K562 (cell line): ENCODE data around the gene ETV4. TPM values are rescaled to one million over a fixed set of nuclear protein-coding genes. Genes with fewer than 3 reads are reported as not detected.

ENCODE experiments used
- ARHGAP35 ChIP-seq: fragments of 450-650 bp; IDR thresholded peaks from 2 replicates; pipeline ENCODE4 v1.6.1; 2018; ENCODE audit not compliant: partially characterized antibody
- ATF3 ChIP-seq, 2 experiments: fragments of 450-650 bp in 1 of 2; sonication (generic) in 1 of 2; formaldehyde crosslinking in 1 of 2; IDR thresholded peaks in 1 of 2; conservative IDR thresholded peaks in 1 of 2; 2 replicates each; pipeline versions ENCODE4 v1.6.1 to v1.8.1; 2016 to 2023; ENCODE audit warnings: mild to moderate bottlenecking in 2 of 2, moderate library complexity in 2 of 2, inconsistent platforms in 1 of 2, missing genetic modification reagents in 1 of 2
- BACH1 ChIP-seq: fragments of 200-800 bp; sonication (Bioruptor generic); IDR thresholded peaks from 2 replicates; pipeline ENCODE4 v1.6.1; 2016; ENCODE audit warnings: missing genetic modification characterization, missing compliant biosample characterization
- CXXC5 ChIP-seq: fragments of 250-450 bp; sonication (Bioruptor Pico); IDR thresholded peaks from 2 replicates; pipeline ENCODE4 v1.8.0; 2022; ENCODE audit warnings: inconsistent platforms, mild to moderate bottlenecking, moderate library complexity
- FOSL1 ChIP-seq: fragments of 200-800 bp; sonication (Bioruptor generic); conservative IDR thresholded peaks from 2 replicates; pipeline ENCODE4 v1.6.1; 2016; ENCODE audit warnings: missing genetic modification characterization, missing compliant biosample characterization
- HDAC8 ChIP-seq: fragments of 450-650 bp; IDR thresholded peaks from 2 replicates; pipeline ENCODE4 v1.6.1; 2016; ENCODE audit warnings: mild to moderate bottlenecking, missing genetic modification characterization, moderate library complexity, missing compliant biosample characterization
- HNRNPLL ChIP-seq: fragments of 200-400 bp; formaldehyde crosslinking; IDR thresholded peaks from 2 replicates; pipeline ENCODE4 v1.6.1; 2017; ENCODE audit warnings: low read length, low read depth, mild to moderate bottlenecking; ENCODE audit not compliant: poor library complexity, severe bottlenecking
- MAFK ChIP-seq: IDR thresholded peaks from 2 replicates; pipeline ENCODE4 v1.6.1; 2011; ENCODE audit warnings: low read length, improper control_type of control experiment
- NRF1 ChIP-seq, 2 experiments: fragments of 450-650 bp; IDR thresholded peaks in 1 of 2; conservative IDR thresholded peaks in 1 of 2; 2 replicates each; pipeline ENCODE4 v1.6.1; 2014; ENCODE audit warnings: mild to moderate bottlenecking in 2 of 2
- PCBP1 ChIP-seq: fragments of 200-400 bp; formaldehyde crosslinking; IDR thresholded peaks from 2 replicates; pipeline ENCODE4 v1.6.1; 2018; ENCODE audit warnings: mild to moderate bottlenecking, low read depth, low read length; ENCODE audit not compliant: poor library complexity, severe bottlenecking
- PYGO2 ChIP-seq: fragments of 450-650 bp; IDR thresholded peaks from 2 replicates; pipeline ENCODE4 v1.6.1; 2016; ENCODE audit warnings: mild to moderate bottlenecking, missing genetic modification characterization, moderate library complexity, missing compliant biosample characterization
- RBM34 ChIP-seq: fragments of 200-400 bp; formaldehyde crosslinking; IDR thresholded peaks from 2 replicates; pipeline ENCODE4 v1.6.1; 2018; ENCODE audit warnings: low read length, borderline replicate concordance; ENCODE audit not compliant: insufficient read depth
- SMARCE1 ChIP-seq: fragments of 450-650 bp; IDR thresholded peaks from 2 replicates; pipeline ENCODE4 v1.7.1; 2016; ENCODE audit warnings: mild to moderate bottlenecking
- SRSF3 ChIP-seq: fragments of 200-400 bp; formaldehyde crosslinking; IDR thresholded peaks from 2 replicates; pipeline ENCODE4 v1.6.1; 2016; ENCODE audit warnings: mild to moderate bottlenecking, low read length, moderate library complexity; ENCODE audit not compliant: insufficient read depth
- U2AF2 ChIP-seq: fragments of 200-400 bp; formaldehyde crosslinking; optimal IDR thresholded peaks from 2 replicates; pipeline ENCODE3; 2017; ENCODE audit warnings: low read depth, mild to moderate bottlenecking, low read length
- USF2 ChIP-seq: sonication (generic); formaldehyde crosslinking; IDR thresholded peaks from 2 replicates; pipeline ENCODE4 v1.5.0; 2020; ENCODE audit warnings: missing genetic modification reagents
- YY1 ChIP-seq, 3 experiments: IDR thresholded peaks; 2 replicates each; pipeline ENCODE4 v1.6.1; 2011; ENCODE audit warnings: low read length in 2 of 3, mild to moderate bottlenecking in 2 of 3, moderate library complexity in 2 of 3, borderline replicate concordance in 1 of 3, control low read depth in 1 of 3, low read depth in 1 of 3; ENCODE audit not compliant: insufficient read depth in 3 of 3, insufficient replicate concordance in 2 of 3, control insufficient read depth in 1 of 3, insufficient read length in 1 of 3; ENCODE audit errors: extremely low read depth in 1 of 3
- ZKSCAN1 ChIP-seq: fragments of 150-350 bp; IDR thresholded peaks from 2 replicates; pipeline ENCODE4 v1.6.1; 2016; ENCODE audit warnings: low read depth, low read length
- ZNF280B ChIP-seq: fragments of 250-450 bp; sonication (Bioruptor Pico); IDR thresholded peaks from 2 replicates; pipeline ENCODE4 v1.5.1; 2021; ENCODE audit warnings: mild to moderate bottlenecking
- ZNF589 ChIP-seq: fragments of 200-800 bp; sonication (Bioruptor generic); IDR thresholded peaks from 2 replicates; pipeline ENCODE4 v1.6.1; 2016; ENCODE audit warnings: low read depth, missing genetic modification characterization, missing compliant biosample characterization
- polyA plus RNA-seq, 8 experiments: library from polyadenylated mRNA; depleted of rRNA in 4 of 8; stranded (reverse) in 5 of 8; unstranded in 3 of 8; fragments of >200 nt; fragmentation: Nextera tagmentation in 2 of 8; fragmentation: Illumina TruSeq in 1 of 8; extraction: Ambion mirVana in 2 of 8; extraction: Trizol in 1 of 8; gene quantifications; 2 replicates each; pipeline versions ENCODE4 v1.2.1 to v1.2.3, GENCODE V29; 2011 to 2014; ENCODE audit warnings: inconsistent platforms in 1 of 8, missing spikeins in 1 of 8
- total RNA-seq, 7 experiments: library from RNA; depleted of rRNA in 6 of 7; stranded (reverse); fragments of >200 nt in 6 of 7; fragmentation: Illumina TruSeq in 2 of 7; extraction: Trizol in 2 of 7; gene quantifications; 2 replicates each; pipeline versions ENCODE4 v1.2.1 to v1.2.3, GENCODE V29; 2011 to 2021; ENCODE audit warnings: low replicate concordance in 1 of 7
- TF ChIP-seq, protein P1 (sequence below): IDR thresholded peaks from 3 replicates; pipeline ENCODE4 v1.6.1; 2011; ENCODE audit warnings: borderline replicate concordance, mild to moderate bottlenecking; ENCODE audit not compliant: insufficient read length, insufficient read depth

Gene ETV4
- total and polyA plus RNA-seq, 9 of the 15 experiments (the other 6 are each of a cell fraction or from before 2014, with no cell fraction given), result 5.5 to 66.3 (median 28.2) TPM

DNA sequence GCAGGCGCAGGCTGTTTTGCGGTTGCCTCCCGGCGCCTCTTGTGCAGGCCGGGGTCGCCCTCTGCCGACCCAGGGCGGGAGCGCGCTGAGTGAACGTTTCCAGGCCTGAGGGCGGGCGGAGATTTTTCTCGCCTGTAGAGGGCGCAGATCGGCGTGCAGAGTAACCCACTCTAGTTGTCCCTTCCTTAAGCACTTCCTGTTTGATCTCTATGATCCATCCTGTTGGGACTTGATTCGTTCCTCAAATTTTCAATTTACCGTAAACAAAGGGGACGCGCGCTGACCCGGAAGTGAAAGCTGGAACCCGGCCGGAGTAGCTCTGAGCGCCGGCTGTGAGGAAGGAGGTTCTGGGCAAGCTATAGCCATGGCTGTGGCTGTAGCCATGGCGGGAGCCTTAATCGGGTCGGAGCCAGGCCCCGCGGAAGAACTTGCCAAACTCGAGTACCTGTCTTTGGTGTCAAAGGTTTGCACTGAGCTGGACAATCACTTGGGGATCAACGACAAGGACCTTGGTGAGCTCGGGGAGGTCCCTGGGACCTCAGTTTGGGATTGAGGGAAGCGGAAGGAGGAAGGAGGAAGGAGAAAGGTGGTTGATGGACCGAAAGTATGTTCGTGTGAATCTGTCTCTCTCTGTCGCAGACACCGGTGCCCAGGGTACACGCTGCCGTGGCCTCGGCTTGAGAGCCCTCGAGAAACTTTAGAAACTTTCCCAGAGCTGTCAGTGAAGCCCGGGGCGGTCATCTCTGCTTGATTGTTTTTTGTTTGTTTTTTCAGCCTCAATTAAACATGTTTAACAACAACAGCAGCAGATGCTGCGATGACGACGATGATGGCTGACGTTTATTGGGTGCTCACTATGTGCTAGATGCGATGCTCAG is 62.2 kb downstream of the ETV4 start, which contains the start of gene DHX8 (continued):
- TF ChIP-seq ZNF280B (CRISPR knock-in tag) (no peak), PYGO2 (no peak), USF2 (CRISPR knock-in tag) (no peak), BACH1 (tag) (no peak), ZKSCAN1 (peak; percentile 81), HDAC8 (no peak), SMARCE1 (no peak), PCBP1 (no peak), RBM34 (no peak), SRSF3 (no peak), CXXC5 (CRISPR knock-in tag) (peak; percentile 87), YY1 (IDR thresholded peaks at IDR 0.05; ENCODE audit: borderline replicate concordance in 1 of 3, control insufficient read depth in 1 of 3, extremely low read depth in 1 of 3, insufficient read depth in 3 of 3, insufficient read length in 1 of 3, insufficient replicate concordance in 2 of 3, low read depth in 1 of 3, low read length in 2 of 3) (peak; percentile 26 to 88 (median 74)), ZNF589 (CRISPR knock-in tag) (no peak), NRF1 (conservative IDR thresholded peaks at IDR 0.05 in 1 of 2, IDR thresholded peaks at IDR 0.05 in 1 of 2) (peak in 1 of 2 experiments; percentile 94; a peak in 2 of 4 replicates), FOSL1 (no peak), HNRNPLL (no peak), ARHGAP35 (no peak), MAFK (no peak; the same call in 1 of the 2 replicates), ATF3 (IDR thresholded peaks at IDR 0.05) (no peak), ATF3 (CRISPR knock-in tag; conservative IDR thresholded peaks at IDR 0.05) (no peak; the same call in none of the 2 replicates), U2AF2 (no peak)
- TF ChIP-seq, protein P1, sequence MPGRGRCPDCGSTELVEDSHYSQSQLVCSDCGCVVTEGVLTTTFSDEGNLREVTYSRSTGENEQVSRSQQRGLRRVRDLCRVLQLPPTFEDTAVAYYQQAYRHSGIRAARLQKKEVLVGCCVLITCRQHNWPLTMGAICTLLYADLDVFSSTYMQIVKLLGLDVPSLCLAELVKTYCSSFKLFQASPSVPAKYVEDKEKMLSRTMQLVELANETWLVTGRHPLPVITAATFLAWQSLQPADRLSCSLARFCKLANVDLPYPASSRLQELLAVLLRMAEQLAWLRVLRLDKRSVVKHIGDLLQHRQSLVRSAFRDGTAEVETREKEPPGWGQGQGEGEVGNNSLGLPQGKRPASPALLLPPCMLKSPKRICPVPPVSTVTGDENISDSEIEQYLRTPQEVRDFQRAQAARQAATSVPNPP, result no peak
